ENCODE data around the gene RHBG. TPM values are rescaled to one million over a fixed set of nuclear protein-coding genes. Genes with fewer than 3 reads are reported as not detected.
"Not testable (repeated sequence)": the region's sequence is repeated elsewhere in the genome, so short reads cannot be mapped to it uniquely, and the experiment has no call there.

RHBG gene, protein sequence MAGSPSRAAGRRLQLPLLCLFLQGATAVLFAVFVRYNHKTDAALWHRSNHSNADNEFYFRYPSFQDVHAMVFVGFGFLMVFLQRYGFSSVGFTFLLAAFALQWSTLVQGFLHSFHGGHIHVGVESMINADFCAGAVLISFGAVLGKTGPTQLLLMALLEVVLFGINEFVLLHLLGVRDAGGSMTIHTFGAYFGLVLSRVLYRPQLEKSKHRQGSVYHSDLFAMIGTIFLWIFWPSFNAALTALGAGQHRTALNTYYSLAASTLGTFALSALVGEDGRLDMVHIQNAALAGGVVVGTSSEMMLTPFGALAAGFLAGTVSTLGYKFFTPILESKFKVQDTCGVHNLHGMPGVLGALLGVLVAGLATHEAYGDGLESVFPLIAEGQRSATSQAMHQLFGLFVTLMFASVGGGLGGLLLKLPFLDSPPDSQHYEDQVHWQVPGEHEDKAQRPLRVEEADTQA
- not detected in 3 replicates for total RNA-seq
- long read RNA-seq, result 0 reads

DNA sequence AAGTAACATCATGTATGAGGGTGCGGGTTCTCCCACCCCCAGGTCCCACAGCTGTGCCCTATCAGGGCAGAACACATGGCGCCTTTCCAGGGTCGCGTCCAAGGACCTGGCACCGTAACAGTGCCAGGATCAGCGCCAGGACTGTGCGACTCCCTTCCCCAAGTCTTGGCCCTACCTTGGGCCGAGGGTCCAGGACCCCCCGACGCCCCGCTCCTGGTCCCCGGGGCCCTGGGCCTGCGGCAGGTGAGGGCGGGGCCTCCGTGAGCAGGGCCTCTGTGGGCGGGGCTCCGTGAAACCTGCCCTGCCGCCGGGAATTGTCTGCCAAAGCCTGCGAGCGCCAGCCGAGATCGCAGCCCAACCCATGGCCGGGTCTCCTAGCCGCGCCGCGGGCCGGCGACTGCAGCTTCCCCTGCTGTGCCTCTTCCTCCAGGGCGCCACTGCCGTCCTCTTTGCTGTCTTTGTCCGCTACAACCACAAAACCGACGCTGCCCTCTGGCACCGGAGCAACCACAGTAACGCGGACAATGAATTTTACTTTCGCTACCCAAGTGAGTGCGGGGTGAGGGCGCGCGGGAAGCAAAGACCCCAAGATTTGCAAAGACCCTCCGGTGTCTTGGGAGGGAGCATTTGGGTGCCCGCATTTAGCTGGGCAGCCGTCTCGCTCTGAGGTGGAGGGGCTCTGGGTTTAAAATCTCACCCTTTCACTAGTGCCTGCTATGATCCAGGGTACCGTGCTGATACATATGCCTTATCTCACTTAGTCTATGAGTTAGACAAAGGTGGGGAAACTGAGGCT is at the start of gene RHBG:
Gene RHBG, plus strand, starts transcription at position 323 of the 796 bp plus-strand sequence. Its CDS starts 39 bp downstream, at position 362.
- TF ChIP-seq, protein P1, sequence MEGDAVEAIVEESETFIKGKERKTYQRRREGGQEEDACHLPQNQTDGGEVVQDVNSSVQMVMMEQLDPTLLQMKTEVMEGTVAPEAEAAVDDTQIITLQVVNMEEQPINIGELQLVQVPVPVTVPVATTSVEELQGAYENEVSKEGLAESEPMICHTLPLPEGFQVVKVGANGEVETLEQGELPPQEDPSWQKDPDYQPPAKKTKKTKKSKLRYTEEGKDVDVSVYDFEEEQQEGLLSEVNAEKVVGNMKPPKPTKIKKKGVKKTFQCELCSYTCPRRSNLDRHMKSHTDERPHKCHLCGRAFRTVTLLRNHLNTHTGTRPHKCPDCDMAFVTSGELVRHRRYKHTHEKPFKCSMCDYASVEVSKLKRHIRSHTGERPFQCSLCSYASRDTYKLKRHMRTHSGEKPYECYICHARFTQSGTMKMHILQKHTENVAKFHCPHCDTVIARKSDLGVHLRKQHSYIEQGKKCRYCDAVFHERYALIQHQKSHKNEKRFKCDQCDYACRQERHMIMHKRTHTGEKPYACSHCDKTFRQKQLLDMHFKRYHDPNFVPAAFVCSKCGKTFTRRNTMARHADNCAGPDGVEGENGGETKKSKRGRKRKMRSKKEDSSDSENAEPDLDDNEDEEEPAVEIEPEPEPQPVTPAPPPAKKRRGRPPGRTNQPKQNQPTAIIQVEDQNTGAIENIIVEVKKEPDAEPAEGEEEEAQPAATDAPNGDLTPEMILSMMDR (IDR thresholded peaks at IDR 0.05), result no peak
- peaks cover 6% of the 10 kb centered on the region for H3K4me1 Mint-ChIP-seq (ENCODE audit: low read depth)
- no peaks in the 10 kb centered on the region for H3K9me3 Mint-ChIP-seq (ENCODE audit: low read depth)
- no peak within 1 kb of the TSS for H3K27ac Mint-ChIP-seq (ENCODE audit: unreplicated experiment)
- H3K27me3 Mint-ChIP-seq (ENCODE audit: low read depth), result peaks cover 35% of the 10 kb centered on the region
- H3K4me3 Mint-ChIP-seq (ENCODE audit: unreplicated experiment), result peak within 1 kb of the TSS; percentile 54
- no peak for DNase-seq (ENCODE audit: low spot score)
- no peaks in the 10 kb centered on the region for H3K36me3 Mint-ChIP-seq (ENCODE audit: low read depth)

DNA sequence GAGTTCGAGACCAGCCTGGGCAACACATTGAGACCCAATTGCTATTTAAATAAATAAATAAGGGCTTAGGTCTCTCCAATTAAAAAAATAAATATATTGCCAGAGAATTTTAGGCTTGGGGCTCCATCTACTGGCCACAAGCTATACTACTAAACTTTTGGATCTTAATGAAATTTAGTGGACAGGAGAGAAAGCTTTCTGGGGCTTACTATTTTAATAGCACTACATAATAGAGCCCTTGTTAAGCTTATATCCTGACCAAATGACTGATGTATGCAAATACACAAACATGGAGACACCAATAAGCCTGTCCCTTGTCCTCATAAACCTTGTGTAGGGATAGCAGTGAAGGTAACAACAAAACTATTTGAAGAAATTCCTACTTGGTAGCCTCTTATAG is 49.3 kb upstream of the RHBG start:
- Mint-ChIP-seq H3K4me3 (ENCODE audit: unreplicated experiment) (no peak overlapping the region), H3K27ac (ENCODE audit: unreplicated experiment) (no peak overlapping the region), H3K36me3 (ENCODE audit: low read depth) (peaks cover 33% of the 10 kb centered on the region), H3K27me3 (ENCODE audit: low read depth) (no peaks in the 10 kb centered on the region), H3K4me1 (ENCODE audit: low read depth) (no peaks in the 10 kb centered on the region), H3K9me3 (ENCODE audit: low read depth) (no peaks in the 10 kb centered on the region)
- TF ChIP-seq, protein P1 (IDR thresholded peaks at IDR 0.05), result peak; percentile 83
- no peak for DNase-seq (ENCODE audit: low spot score)

DNA sequence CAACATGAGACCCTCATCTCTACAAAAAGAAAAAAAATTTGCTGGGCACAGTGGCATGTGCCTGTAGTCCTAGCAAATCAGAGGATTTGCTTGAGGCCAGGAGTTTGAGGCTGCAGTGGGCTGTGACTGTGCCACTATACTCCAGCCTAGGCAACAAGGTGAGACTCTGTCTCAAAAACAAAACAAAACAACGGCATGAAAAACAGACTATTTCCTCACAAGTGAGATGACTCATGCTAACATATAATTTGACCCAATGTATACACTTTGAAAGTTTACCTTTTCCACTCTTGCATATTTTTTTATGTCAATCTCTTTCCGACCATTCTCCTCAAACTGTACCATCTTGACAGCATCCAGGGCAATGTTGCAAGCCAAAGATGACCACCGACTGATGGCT is 48.5 kb upstream of the RHBG start:
- H3K4me1 Mint-ChIP-seq (ENCODE audit: low read depth), result no peaks in the 10 kb centered on the region
- no peak for DNase-seq (ENCODE audit: low spot score)
- TF ChIP-seq, protein P1 (IDR thresholded peaks at IDR 0.05), result no peak
- no peak overlapping the region for H3K4me3 Mint-ChIP-seq (ENCODE audit: unreplicated experiment)
- no peaks in the 10 kb centered on the region for H3K9me3 Mint-ChIP-seq (ENCODE audit: low read depth)
- peaks cover 31% of the 10 kb centered on the region for H3K36me3 Mint-ChIP-seq (ENCODE audit: low read depth)
- no peak overlapping the region for H3K27ac Mint-ChIP-seq (ENCODE audit: unreplicated experiment)
- H3K27me3 Mint-ChIP-seq (ENCODE audit: low read depth), result no peaks in the 10 kb centered on the region

DNA sequence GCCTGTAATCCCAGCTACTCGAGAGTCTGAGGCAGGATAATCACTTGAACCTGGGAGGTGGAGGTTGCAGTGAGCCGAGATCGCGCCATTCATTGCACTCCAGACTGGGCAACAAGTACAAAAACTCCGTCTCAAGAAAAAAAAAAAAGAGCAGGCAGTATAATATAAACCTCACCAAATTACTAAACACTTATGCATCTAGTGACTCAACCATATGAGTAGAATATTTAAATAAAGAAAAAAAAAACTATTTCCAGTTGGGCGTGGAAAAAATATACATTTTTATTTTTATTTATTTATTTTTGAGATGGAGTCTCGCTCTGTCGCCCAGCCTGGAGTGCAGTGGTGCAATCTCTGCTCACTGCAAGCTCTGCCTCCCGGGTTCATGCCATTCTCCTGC is 45.8 kb upstream of the RHBG start:
- H3K27me3 Mint-ChIP-seq (ENCODE audit: low read depth); H3K27ac Mint-ChIP-seq (ENCODE audit: unreplicated experiment); DNase-seq (ENCODE audit: low spot score); H3K4me1 Mint-ChIP-seq (ENCODE audit: low read depth); H3K4me3 Mint-ChIP-seq (ENCODE audit: unreplicated experiment); H3K9me3 Mint-ChIP-seq (ENCODE audit: low read depth): not testable (repeated sequence)
- peaks cover 22% of the 10 kb centered on the region for H3K36me3 Mint-ChIP-seq (ENCODE audit: low read depth)

DNA sequence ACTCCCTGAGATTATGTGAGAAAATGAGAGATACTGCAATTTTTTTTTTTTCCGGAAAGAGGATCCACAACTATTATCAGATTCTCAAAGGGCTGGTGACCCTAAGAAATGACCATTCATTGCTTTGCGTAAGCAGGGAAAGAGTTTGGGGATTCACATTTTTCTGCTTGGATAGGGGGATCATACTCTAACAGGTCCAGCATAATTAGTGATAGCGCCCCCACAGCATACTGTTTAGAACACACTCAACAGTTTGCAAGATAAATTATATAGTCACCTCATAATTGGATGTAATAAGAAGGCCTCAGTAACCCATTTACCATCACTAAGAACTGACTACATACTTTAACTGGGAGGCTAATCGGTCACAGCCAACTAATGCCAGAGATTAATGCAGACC is 32.8 kb upstream of the RHBG start:
- Mint-ChIP-seq H3K4me3 (ENCODE audit: unreplicated experiment) (peak overlapping the region; percentile 99), H3K27ac (ENCODE audit: unreplicated experiment) (no peak overlapping the region), H3K27me3 (ENCODE audit: low read depth) (no peaks in the 10 kb centered on the region), H3K4me1 (ENCODE audit: low read depth) (peaks cover 27% of the 10 kb centered on the region), H3K9me3 (ENCODE audit: low read depth) (no peaks in the 10 kb centered on the region), H3K36me3 (ENCODE audit: low read depth) (peaks cover 9% of the 10 kb centered on the region)
- TF ChIP-seq, protein P1 (IDR thresholded peaks at IDR 0.05), result peak; percentile 44
- no peak for DNase-seq (ENCODE audit: low spot score)

Measured in chondrocyte (in vitro differentiated cells).